Upper lobe of left lung (tissue), 4 donors: ENCODE measurements around the gene ANGPTL4.

Experiments used
- CTCF ChIP-seq, 6 experiments: fragments of 450-650 bp in 4 of 6; fragments of 200-600 bp in 2 of 6; sonication (generic) in 2 of 6; IDR thresholded peaks; one replicate each; pipeline ENCODE4 v1.5.1; 2016 to 2019; ENCODE audit warnings: antibody characterized with exemption in 6 of 6
- EP300 ChIP-seq, 4 donors: sonication (generic); formaldehyde crosslinking; IDR thresholded peaks; one replicate each; pipeline ENCODE4 v1.5.1; 2017; ENCODE audit warnings: antibody characterized with exemption in 4 of 4, control low read depth in 2 of 4
- POLR2A ChIP-seq, 4 donors: fragments of 450-650 bp; IDR thresholded peaks; one replicate each; pipeline ENCODE4 v1.5.1; 2016 to 2017; ENCODE audit warnings: antibody characterized with exemption in 4 of 4, mild to moderate bottlenecking in 2 of 4
- POLR2AphosphoS5 ChIP-seq, 2 donors: sonication (generic); formaldehyde crosslinking; IDR thresholded peaks; one replicate each; pipeline ENCODE4 v1.5.1; 2017; ENCODE audit warnings: antibody characterized with exemption in 2 of 2

- TF ChIP-seq CTCF (IDR thresholded peaks at IDR 0.05): no peak
- no peak for TF ChIP-seq POLR2AphosphoS5 (IDR thresholded peaks at IDR 0.05)
- no peak for TF ChIP-seq POLR2A (IDR thresholded peaks at IDR 0.05)
- no peak for TF ChIP-seq EP300 (IDR thresholded peaks at IDR 0.05)
These were observed 49.7 kb downstream of the ANGPTL4 start for GRCh38 chr19:8413629-8413995.
